A673 (cell line): ENCODE measurements around the gene RAB11B.

Experiments
- CTCF ChIP-seq: fragments of 300-800, 200-600 bp; sonication (generic); conservative IDR thresholded peaks from 2 replicates; pipeline ENCODE4 v1.5.1; 2017; ENCODE audit warnings: low read depth, mild to moderate bottlenecking, antibody characterized with exemption, low read length, moderate library complexity, mixed read lengths
- EZH2 ChIP-seq: fragments of 200-600 bp; sonication (generic); IDR thresholded peaks from 2 replicates; pipeline ENCODE4 v1.6.1; 2017; ENCODE audit warnings: borderline replicate concordance, low read depth, mild to moderate bottlenecking, mixed read lengths, antibody characterized with exemption, low read length; ENCODE audit not compliant: poor library complexity, severe bottlenecking

- TF ChIP-seq CTCF (no peak), EZH2 (no peak)
Measured at GRCh38 chr19:8429826-8430225, 39.7 kb downstream of the RAB11B start.
